Colonic mucosa (tissue), 4 donors: ENCODE measurements around the gene FBXW8. TPM values are rescaled to one million over a fixed set of nuclear protein-coding genes. Genes with fewer than 3 reads are reported as not detected.

ENCODE experiments used
- DNase-seq: peaks from one replicate; pipeline ENCODE4 v3.0.0-alpha.2; 2020
- H3K27ac ChIP-seq: fragments of 200-600 bp; one replicate; pipeline ENCODE4 v1.8.0; 2021
- H3K27me3 ChIP-seq: fragments of 200-600 bp; one replicate; pipeline ENCODE4 v1.8.0; 2021
- H3K36me3 ChIP-seq: fragments of 200-600 bp; one replicate; pipeline ENCODE4 v1.8.0; 2021
- H3K4me1 ChIP-seq: fragments of 200-600 bp; one replicate; pipeline ENCODE4 v1.8.0; 2021; ENCODE audit warnings: mild to moderate bottlenecking
- H3K4me3 ChIP-seq: fragments of 200-600 bp; one replicate; pipeline ENCODE4 v1.8.0; 2021
- H3K9ac ChIP-seq, 2 donors: one replicate each; pipeline ENCODE4 v1.7.0; 2013; ENCODE audit warnings: control low read depth in 2 of 2, low read depth in 2 of 2, low read length in 2 of 2
- H3K9me3 ChIP-seq: fragments of 200-600 bp; one replicate; pipeline ENCODE4 v1.8.0; 2021
- CTCF ChIP-seq: fragments of 200-600 bp; IDR thresholded peaks from one replicate; pipeline ENCODE4 v1.8.0; 2022; ENCODE audit warnings: antibody characterized with exemption, mild to moderate bottlenecking
- intact Hi-C: fragments of 100-400 bp; cut with DNase I; formaldehyde crosslinking; loops from one replicate; pipeline ENCODE4 v1.14.1; 2022
- total RNA-seq, 2 donors: library from RNA; stranded (reverse); fragmentation: NEBNext Ultra II Directional in 1 of 2; extraction: Animal tissue kit (Norgen Biotek cat#: 25700) in 1 of 2; gene quantifications; one replicate each; pipeline ENCODE4 v1.2.1, GENCODE V29; 2021
- donor health status: healthy.
- donor health status: DM: no; HTN: no; CAD: no.
- donor health status: DM: no; HTN: no; CAD: no.

Gene FBXW8
- total RNA-seq, 2 donors from 2014 or later: 11.1 to 13.7 TPM

GRCh38 chr12:117068492-117068891 lies 157.7 kb downstream of the FBXW8 start:
- Histone ChIP-seq H3K36me3 (no peaks in the 10 kb centered on the region), H3K9me3 (no peaks in the 10 kb centered on the region), H3K27me3 (no peaks in the 10 kb centered on the region), H3K9ac (no peak overlapping the region), H3K4me1 (no peaks in the 10 kb centered on the region), H3K4me3 (no peak overlapping the region), H3K27ac (no peak overlapping the region)
- intact Hi-C loops: no loop called here
- TF ChIP-seq CTCF: no peak
- DNase-seq: no peak

GRCh38 chr12:117069101-117069797 lies 158.5 kb downstream of the FBXW8 start:
- Histone ChIP-seq H3K4me3 (no peak overlapping the region), H3K9me3 (no peaks in the 10 kb centered on the region), H3K27me3 (no peaks in the 10 kb centered on the region), H3K4me1 (no peaks in the 10 kb centered on the region), H3K9ac (no peak overlapping the region), H3K27ac (no peak overlapping the region), H3K36me3 (no peaks in the 10 kb centered on the region)
- no peak for DNase-seq
- TF ChIP-seq CTCF: no peak
- intact Hi-C loops: no loop called here

- H3K4me1 ChIP-seq: no peaks in the 10 kb centered on the region
- no peak overlapping the region for H3K27ac ChIP-seq
- no peak overlapping the region for H3K4me3 ChIP-seq
- DNase-seq: no peak
- H3K36me3 ChIP-seq: no peaks in the 10 kb centered on the region
- no peak for TF ChIP-seq CTCF
- intact Hi-C loops: no loop called here
- H3K27me3 ChIP-seq: no peaks in the 10 kb centered on the region
- H3K9me3 ChIP-seq: no peaks in the 10 kb centered on the region
- no peak overlapping the region for H3K9ac ChIP-seq
Observed at GRCh38 chr12:117069926-117070900, 159.5 kb downstream of the FBXW8 start.

GRCh38 chr12:117071009-117071408 lies 160.3 kb downstream of the FBXW8 start:
- Histone ChIP-seq H3K9me3 (no peaks in the 10 kb centered on the region), H3K27ac (no peak overlapping the region), H3K4me1 (no peaks in the 10 kb centered on the region), H3K27me3 (no peaks in the 10 kb centered on the region), H3K9ac (no peak overlapping the region), H3K4me3 (no peak overlapping the region), H3K36me3 (no peaks in the 10 kb centered on the region)
- no peak for DNase-seq
- intact Hi-C loops: no loop called here
- TF ChIP-seq CTCF: no peak

GRCh38 chr12:117072106-117072505 lies 161.4 kb downstream of the FBXW8 start:
- DNase-seq: no peak
- no peaks in the 10 kb centered on the region for H3K4me1 ChIP-seq
- H3K4me3 ChIP-seq: no peak overlapping the region
- H3K27me3 ChIP-seq: no peaks in the 10 kb centered on the region
- H3K9me3 ChIP-seq: no peaks in the 10 kb centered on the region
- intact Hi-C loops: no loop called here
- no peak overlapping the region for H3K9ac ChIP-seq
- TF ChIP-seq CTCF: no peak
- no peaks in the 10 kb centered on the region for H3K36me3 ChIP-seq
- H3K27ac ChIP-seq: no peak overlapping the region
